Mesothelial cell of epicardium (in vitro differentiated cells): ENCODE measurements around the gene OR9G4. TPM values are rescaled to one million over a fixed set of nuclear protein-coding genes. Genes with fewer than 3 reads are reported as not detected.

ENCODE experiments used
- DNase-seq, 2 experiments: peaks; one replicate each; pipeline ENCODE4 v3.0.0; 2021; ENCODE audit warnings: low spot score in 2 of 2; ENCODE audit not compliant: unreplicated experiment in 2 of 2
- H3K27ac Mint-ChIP-seq: 2 replicates; pipeline ENCODE4 v1.8.0; 2021; ENCODE audit warnings: mixed read lengths
- H3K27me3 Mint-ChIP-seq: 2 replicates; pipeline ENCODE4 v1.8.0; 2021; ENCODE audit warnings: low read depth, mixed read lengths
- H3K36me3 Mint-ChIP-seq: 2 replicates; pipeline ENCODE4 v1.8.0; 2021; ENCODE audit warnings: mixed read lengths
- H3K4me1 Mint-ChIP-seq: 2 replicates; pipeline ENCODE4 v1.8.0; 2021; ENCODE audit warnings: mixed read lengths
- H3K4me3 Mint-ChIP-seq: 2 replicates; pipeline ENCODE4 v1.8.0; 2021; ENCODE audit warnings: mild to moderate bottlenecking, moderate library complexity, mixed read lengths
- H3K9me3 Mint-ChIP-seq: 2 replicates; pipeline ENCODE4 v1.8.0; 2021; ENCODE audit warnings: mixed read lengths
- total RNA-seq: library from RNA; stranded (reverse); gene quantifications from 3 replicates; pipeline ENCODE4 v1.2.1, GENCODE V29; 2021
- TF ChIP-seq, protein P1 (sequence below): fragments of 200-600 bp; sonication (generic); IDR thresholded peaks from one replicate; pipeline ENCODE4 v1.5.0; 2021; ENCODE audit warnings: antibody characterized with exemption; ENCODE audit not compliant: unreplicated experiment

OR9G4 gene
- total RNA-seq: not detected in 3 replicates

DNA sequence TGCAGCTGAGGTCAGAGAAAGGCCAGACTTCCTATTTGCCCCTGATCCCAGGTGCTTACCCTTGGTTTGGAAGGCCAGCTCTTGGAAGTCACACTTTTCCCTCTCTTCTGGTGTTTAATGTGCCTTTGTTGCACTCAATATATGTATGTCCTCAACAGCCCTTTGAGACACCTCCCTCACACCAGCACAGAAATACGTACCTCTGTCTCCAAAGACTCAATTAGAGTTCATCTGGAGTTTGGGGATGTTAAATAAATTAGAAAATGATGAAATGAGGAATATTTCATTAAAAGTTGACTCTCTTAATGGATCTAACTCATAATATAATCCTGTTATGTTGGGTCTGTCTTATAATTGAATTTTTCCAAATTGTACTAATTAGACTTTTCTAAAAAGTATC lies at the start of gene OR9G4:
Gene OR9G4 (minus strand): TSS at position 101 of the 400 bp plus-strand sequence. CDS start 4,931 bp downstream, outside the sequence.
- Mint-ChIP-seq H3K36me3 (no peaks in the 10 kb centered on the region), H3K27ac (no peak within 1 kb of the TSS), H3K4me1 (no peaks in the 10 kb centered on the region), H3K27me3 (no peaks in the 10 kb centered on the region), H3K4me3 (no peak within 1 kb of the TSS), H3K9me3 (peaks cover 3% of the 10 kb centered on the region)
- TF ChIP-seq, protein P1, sequence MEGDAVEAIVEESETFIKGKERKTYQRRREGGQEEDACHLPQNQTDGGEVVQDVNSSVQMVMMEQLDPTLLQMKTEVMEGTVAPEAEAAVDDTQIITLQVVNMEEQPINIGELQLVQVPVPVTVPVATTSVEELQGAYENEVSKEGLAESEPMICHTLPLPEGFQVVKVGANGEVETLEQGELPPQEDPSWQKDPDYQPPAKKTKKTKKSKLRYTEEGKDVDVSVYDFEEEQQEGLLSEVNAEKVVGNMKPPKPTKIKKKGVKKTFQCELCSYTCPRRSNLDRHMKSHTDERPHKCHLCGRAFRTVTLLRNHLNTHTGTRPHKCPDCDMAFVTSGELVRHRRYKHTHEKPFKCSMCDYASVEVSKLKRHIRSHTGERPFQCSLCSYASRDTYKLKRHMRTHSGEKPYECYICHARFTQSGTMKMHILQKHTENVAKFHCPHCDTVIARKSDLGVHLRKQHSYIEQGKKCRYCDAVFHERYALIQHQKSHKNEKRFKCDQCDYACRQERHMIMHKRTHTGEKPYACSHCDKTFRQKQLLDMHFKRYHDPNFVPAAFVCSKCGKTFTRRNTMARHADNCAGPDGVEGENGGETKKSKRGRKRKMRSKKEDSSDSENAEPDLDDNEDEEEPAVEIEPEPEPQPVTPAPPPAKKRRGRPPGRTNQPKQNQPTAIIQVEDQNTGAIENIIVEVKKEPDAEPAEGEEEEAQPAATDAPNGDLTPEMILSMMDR: no peak
- DNase-seq: no peak

DNA sequence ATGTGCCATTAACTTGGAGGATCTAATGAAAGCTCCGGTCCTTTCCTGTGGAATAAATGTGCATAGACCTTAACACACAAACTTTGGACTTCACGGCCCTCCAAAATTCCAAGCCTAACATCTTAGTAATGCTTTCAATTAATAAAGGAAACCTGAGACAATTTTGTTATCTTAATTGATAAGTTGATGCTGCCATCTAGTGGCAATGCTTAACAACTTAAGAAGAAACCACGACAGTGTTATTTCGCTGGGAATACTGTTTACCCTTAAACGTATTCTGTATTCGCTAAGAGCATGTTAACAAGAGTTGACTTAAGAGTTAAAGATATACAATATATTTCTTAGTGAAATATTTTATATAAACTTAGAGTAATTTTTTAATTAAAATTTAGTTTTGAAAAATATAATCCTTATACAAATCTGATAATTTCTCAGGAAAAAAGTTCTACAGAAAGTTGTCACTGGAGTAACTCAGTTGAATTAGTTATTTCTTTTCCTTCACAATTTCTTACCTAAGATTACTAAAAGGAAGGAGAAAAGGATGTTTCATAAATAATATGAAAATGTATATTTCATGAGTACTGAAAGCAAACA lies 35.0 kb upstream of the OR9G4 start:
- Mint-ChIP-seq H3K27me3 (no peaks in the 10 kb centered on the region), H3K4me3 (no peak overlapping the region), H3K9me3 (no peaks in the 10 kb centered on the region), H3K27ac (no peak overlapping the region), H3K4me1 (no peaks in the 10 kb centered on the region), H3K36me3 (no peaks in the 10 kb centered on the region)
- DNase-seq: no peak
- TF ChIP-seq, protein P1: peak; percentile 60

DNA sequence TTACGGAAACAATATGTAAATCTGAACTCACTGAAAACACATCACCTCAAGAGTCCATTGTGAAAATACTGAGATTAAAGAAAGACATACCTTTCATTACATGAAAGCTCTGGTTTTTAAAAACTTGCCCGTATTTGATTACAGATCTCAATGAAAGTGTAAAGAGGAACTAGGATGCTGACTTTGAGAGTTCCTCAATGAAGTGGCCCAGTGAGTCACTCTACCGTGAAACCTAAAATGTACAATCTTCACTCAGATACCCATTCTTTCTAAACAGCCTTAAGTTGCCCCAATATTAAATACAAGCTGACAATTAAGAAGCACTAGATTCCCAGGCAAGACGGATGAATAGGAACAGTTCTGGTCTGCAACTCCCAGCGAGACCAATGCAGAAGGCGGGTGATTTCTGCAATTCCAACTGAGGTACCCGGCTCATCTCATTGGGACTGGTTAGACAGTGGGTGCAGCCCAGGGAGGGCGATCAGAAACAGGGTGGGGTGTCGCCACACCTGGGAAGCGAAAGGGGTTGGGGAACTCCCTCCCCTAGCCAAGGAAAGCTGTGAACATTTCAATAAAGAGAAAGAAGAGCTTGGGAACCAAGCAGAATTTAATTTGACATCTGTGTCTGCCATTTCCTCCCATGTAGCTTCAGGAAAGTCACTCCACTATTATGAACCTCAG lies 33.8 kb upstream of the OR9G4 start:
- H3K27ac Mint-ChIP-seq: no peak overlapping the region
- no peaks in the 10 kb centered on the region for H3K4me1 Mint-ChIP-seq
- no peak for DNase-seq
- no peaks in the 10 kb centered on the region for H3K36me3 Mint-ChIP-seq
- no peaks in the 10 kb centered on the region for H3K27me3 Mint-ChIP-seq
- H3K9me3 Mint-ChIP-seq: no peaks in the 10 kb centered on the region
- no peak overlapping the region for H3K4me3 Mint-ChIP-seq
- TF ChIP-seq, protein P1: no peak

DNA sequence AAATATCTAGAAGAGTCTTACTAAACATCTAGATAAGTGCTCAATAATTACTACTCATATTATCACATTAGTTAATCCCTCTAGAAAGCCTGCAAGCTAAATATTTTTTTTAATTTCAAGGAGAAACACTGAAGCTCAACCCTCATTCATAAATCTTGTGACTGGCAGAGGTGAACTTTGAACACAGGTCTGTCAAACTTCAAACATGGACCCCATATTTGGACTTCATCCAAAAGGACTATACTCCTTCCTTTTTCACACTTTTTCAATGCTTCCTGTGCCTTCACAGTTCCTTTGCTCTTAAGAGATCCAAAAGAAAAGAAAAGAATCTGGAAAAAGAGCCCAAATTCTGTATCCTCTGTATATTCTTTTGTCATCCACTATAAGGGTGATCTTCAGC lies 28.3 kb upstream of the OR9G4 start:
- no peaks in the 10 kb centered on the region for H3K36me3 Mint-ChIP-seq

DNA sequence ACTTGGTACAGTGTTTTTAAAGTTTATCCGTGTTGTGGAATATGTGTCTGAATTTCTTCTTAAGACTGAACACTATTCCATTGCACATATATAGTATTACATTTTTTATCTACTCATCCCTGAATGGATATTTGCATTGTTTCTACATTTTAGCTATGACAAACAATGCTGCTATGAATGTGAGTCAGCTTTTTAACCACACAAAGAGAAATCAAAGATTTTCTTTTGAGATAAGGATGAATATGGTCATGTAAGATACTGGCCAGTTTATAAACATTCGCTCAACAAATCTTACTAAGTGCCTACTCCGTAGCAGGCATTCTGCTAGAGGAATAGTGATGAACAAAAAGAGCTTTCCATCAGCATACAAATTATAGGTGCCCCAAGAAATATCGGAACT lies 16.5 kb upstream of the OR9G4 start:
- no peaks in the 10 kb centered on the region for H3K27me3 Mint-ChIP-seq
- H3K36me3 Mint-ChIP-seq: no peaks in the 10 kb centered on the region
- no peaks in the 10 kb centered on the region for H3K9me3 Mint-ChIP-seq
- DNase-seq: no peak
- H3K4me3 Mint-ChIP-seq: no peak overlapping the region
- TF ChIP-seq, protein P1: no peak
- no peaks in the 10 kb centered on the region for H3K4me1 Mint-ChIP-seq
- no peak overlapping the region for H3K27ac Mint-ChIP-seq

More for the DNA sequence above, 28.3 kb upstream of the OR9G4 start:
- H3K4me1 Mint-ChIP-seq: no peaks in the 10 kb centered on the region
- DNase-seq: no peak
- no peak overlapping the region for H3K4me3 Mint-ChIP-seq
- H3K27me3 Mint-ChIP-seq: no peaks in the 10 kb centered on the region
- H3K27ac Mint-ChIP-seq: no peak overlapping the region
- TF ChIP-seq, protein P1: no peak
- H3K9me3 Mint-ChIP-seq: no peaks in the 10 kb centered on the region
